Measurements from ENCODE around the gene KCNMA1. TPM values are rescaled to one million over a fixed set of nuclear protein-coding genes. Genes with fewer than 3 reads are reported as not detected.

KCNMA1 gene
- polyA plus RNA-seq, 1 of the 3 experiments (the other 2 are of a cell fraction), result 107 TPM

DNA sequence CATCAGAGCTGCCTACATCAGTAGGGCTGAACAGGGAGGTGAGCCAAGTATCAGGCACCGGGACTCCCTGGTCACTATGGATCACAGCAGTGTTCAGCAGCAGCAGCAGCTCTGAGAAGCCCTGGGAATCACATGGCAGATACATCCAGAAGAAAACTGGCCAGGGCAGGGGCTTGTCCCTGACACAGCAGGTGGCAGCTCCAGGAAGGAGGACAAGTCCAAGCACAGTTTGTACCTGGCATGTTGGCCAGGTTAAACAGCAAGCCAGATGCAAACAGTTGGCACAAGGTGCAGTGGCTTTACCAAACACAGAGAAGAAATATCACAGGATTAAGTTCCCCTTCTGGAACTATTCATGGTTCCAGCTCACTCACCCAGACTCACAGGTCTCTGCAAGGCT, 139.4 kb downstream of the KCNMA1 start:
- no peaks in the 10 kb centered on the region; the same call in 1 of the 2 replicates for H3K9me3 ChIP-seq
- H3K4me3 ChIP-seq (ENCODE audit: low read depth in 2 of 2, low read length in 1 of 2), result no peak overlapping the region
- peaks cover 15 to 39% of the 10 kb centered on the region in 2 experiments; a peak in 3 of 4 replicates for H3K4me1 ChIP-seq (ENCODE audit: control insufficient read depth in 1 of 2, insufficient read depth in 2 of 2, low read depth in 1 of 2, low read length in 1 of 2)
- H3K4me2 ChIP-seq, result no peak overlapping the region
- peak overlapping the region in 1 of 2 experiments; percentile 48; a peak in 2 of 4 replicates for H3K27ac ChIP-seq (ENCODE audit: low read depth in 2 of 2, low read length in 1 of 2)
- no peaks in the 10 kb centered on the region for H3K9me2 ChIP-seq
- H3K27me3 ChIP-seq (ENCODE audit: insufficient read depth), result no peaks in the 10 kb centered on the region
- no CpG with 5 or more reads among the region's 1 CpG for WGBS (ENCODE audit: low lambda C conversion rate)
- ChIA-PET CTCF (interaction anchor here (0.9 to 1.5 kb wide), 2 partner anchors 12 to 143 kb away, joined by 3 to 5 read pairs; no protein-coding TSS in a partner anchor), POLR2A (no interaction called here)
- H2AFZ ChIP-seq (ENCODE audit: low read depth), result no peak overlapping the region
- H3K36me3 ChIP-seq (replicated peaks in 1 of 2; ENCODE audit: control insufficient read depth in 1 of 2, insufficient read depth in 2 of 2, low read length in 1 of 2), result peaks cover 3 to 7% of the 10 kb centered on the region in 2 experiments
- DNase-seq, result no peak
- H3K79me2 ChIP-seq (ENCODE audit: insufficient read depth), result peaks cover 23% of the 10 kb centered on the region
- no peak overlapping the region for H3K9ac ChIP-seq
- TF ChIP-seq NFIC (IDR thresholded peaks at IDR 0.05; ENCODE audit: borderline replicate concordance) (no peak), NRF1 (IDR thresholded peaks at IDR 0.05; ENCODE audit: low read depth, low read length) (no peak), ELF1 (IDR thresholded peaks at IDR 0.05) (no peak)
- peaks cover 15% of the 10 kb centered on the region for H3F3A ChIP-seq (replicated peaks; ENCODE audit: insufficient read depth)
- H4K20me1 ChIP-seq (ENCODE audit: insufficient read depth), result no peaks in the 10 kb centered on the region

DNA sequence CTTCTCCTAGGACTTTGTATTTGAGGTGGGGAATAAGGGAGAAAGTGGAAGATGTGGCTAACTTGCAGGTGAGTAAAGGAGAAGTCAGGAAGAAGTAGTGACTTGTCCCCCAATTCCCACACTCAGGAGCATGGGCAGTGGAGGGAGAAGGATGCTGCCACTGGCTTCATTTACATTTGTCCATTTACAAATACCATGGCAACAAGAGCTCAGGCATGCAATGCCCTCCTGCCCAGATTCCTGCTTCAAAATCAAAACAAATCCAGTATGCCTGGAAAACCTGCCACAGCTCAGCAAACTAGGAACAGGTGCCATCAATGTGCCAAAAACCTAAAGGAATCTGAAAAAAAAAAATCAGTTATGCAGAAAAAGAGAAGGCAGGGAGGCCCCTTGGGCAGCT, 139.9 kb downstream of the KCNMA1 start:
- TF ChIP-seq GABPA (IDR thresholded peaks at IDR 0.05; ENCODE audit: low read depth), result no peak
- TF ChIP-seq, protein P1, sequence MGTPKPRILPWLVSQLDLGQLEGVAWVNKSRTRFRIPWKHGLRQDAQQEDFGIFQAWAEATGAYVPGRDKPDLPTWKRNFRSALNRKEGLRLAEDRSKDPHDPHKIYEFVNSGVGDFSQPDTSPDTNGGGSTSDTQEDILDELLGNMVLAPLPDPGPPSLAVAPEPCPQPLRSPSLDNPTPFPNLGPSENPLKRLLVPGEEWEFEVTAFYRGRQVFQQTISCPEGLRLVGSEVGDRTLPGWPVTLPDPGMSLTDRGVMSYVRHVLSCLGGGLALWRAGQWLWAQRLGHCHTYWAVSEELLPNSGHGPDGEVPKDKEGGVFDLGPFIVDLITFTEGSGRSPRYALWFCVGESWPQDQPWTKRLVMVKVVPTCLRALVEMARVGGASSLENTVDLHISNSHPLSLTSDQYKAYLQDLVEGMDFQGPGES (IDR thresholded peaks at IDR 0.05; ENCODE audit: low read depth, low read length), result no peak

DNA sequence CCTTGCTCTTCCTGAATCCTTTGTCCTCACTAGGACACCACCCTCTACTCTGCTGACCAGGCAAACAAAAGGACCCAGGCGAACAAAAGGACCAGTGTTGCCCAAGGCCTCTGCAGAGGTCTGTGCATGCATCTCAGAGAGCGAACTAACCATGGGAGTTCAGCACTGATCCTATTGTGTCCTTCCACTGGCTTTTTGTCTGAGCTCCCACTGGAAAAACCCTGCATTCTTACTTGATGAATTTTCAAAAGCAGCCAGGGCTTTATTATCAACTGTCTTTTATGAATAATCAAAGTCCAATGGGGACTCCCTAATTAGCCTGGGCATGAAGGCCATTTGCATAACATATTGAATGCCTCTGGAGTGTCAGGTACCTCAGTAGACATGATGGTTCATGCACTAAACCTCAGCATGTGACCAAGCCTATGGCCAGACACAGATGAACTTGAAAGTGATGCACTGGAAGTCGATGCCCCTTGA, 140.6 kb downstream of the KCNMA1 start:
- 76% methylated on average over 3 of the region's 3 CpGs for WGBS (ENCODE audit: low lambda C conversion rate)
- Histone ChIP-seq H3K79me2 (ENCODE audit: insufficient read depth) (peaks cover 12% of the 10 kb centered on the region), H2AFZ (ENCODE audit: low read depth) (no peak overlapping the region), H3K9ac (no peak overlapping the region), H3K4me3 (ENCODE audit: low read depth in 2 of 2, low read length in 1 of 2) (no peak overlapping the region), H3F3A (replicated peaks; ENCODE audit: insufficient read depth) (peaks cover 12% of the 10 kb centered on the region), H3K9me3 (no peaks in the 10 kb centered on the region; the same call in 1 of the 2 replicates), H4K20me1 (ENCODE audit: insufficient read depth) (no peaks in the 10 kb centered on the region), H3K9me2 (no peaks in the 10 kb centered on the region), H3K4me1 (ENCODE audit: control insufficient read depth in 1 of 2, insufficient read depth in 2 of 2, low read depth in 1 of 2, low read length in 1 of 2) (peaks cover 15 to 29% of the 10 kb centered on the region in 2 experiments; a peak in 3 of 4 replicates), H3K27ac (ENCODE audit: low read depth in 2 of 2, low read length in 1 of 2) (no peak overlapping the region), H3K4me2 (peak overlapping the region; percentile 4; the same call in 1 of the 2 replicates), H3K36me3 (replicated peaks in 1 of 2; ENCODE audit: control insufficient read depth in 1 of 2, insufficient read depth in 2 of 2, low read length in 1 of 2) (peaks cover 3 to 13% of the 10 kb centered on the region in 2 experiments), H3K27me3 (ENCODE audit: insufficient read depth) (no peaks in the 10 kb centered on the region)
- POLR2A ChIA-PET, result no interaction called here
- no peak for DNase-seq
- CTCF ChIA-PET, result interaction anchor here (1.1 kb wide), 2 partner anchors 105 to 143 kb away, joined by 3 to 6 read pairs; no protein-coding TSS in a partner anchor
- TF ChIP-seq NRF1 (IDR thresholded peaks at IDR 0.05; ENCODE audit: low read depth, low read length) (no peak), TCF12 (IDR thresholded peaks at IDR 0.05) (no peak), TEAD4 (IDR thresholded peaks at IDR 0.05; ENCODE audit: borderline replicate concordance, insufficient read depth) (no peak), ELF1 (IDR thresholded peaks at IDR 0.05) (no peak), TAF1 (IDR thresholded peaks at IDR 0.05; ENCODE audit: borderline replicate concordance, low read depth, low read length) (no peak), SMC3 (IDR thresholded peaks at IDR 0.05; ENCODE audit: low read depth, low read length) (no peak), CHD2 (IDR thresholded peaks at IDR 0.05; ENCODE audit: low read length, partially characterized antibody) (no peak), GABPA (IDR thresholded peaks at IDR 0.05; ENCODE audit: low read depth) (no peak), MXI1 (IDR thresholded peaks at IDR 0.05; ENCODE audit: low read depth, low read length) (no peak), RCOR1 (IDR thresholded peaks at IDR 0.05; ENCODE audit: low read length) (no peak)
- TF ChIP-seq, protein P2, sequence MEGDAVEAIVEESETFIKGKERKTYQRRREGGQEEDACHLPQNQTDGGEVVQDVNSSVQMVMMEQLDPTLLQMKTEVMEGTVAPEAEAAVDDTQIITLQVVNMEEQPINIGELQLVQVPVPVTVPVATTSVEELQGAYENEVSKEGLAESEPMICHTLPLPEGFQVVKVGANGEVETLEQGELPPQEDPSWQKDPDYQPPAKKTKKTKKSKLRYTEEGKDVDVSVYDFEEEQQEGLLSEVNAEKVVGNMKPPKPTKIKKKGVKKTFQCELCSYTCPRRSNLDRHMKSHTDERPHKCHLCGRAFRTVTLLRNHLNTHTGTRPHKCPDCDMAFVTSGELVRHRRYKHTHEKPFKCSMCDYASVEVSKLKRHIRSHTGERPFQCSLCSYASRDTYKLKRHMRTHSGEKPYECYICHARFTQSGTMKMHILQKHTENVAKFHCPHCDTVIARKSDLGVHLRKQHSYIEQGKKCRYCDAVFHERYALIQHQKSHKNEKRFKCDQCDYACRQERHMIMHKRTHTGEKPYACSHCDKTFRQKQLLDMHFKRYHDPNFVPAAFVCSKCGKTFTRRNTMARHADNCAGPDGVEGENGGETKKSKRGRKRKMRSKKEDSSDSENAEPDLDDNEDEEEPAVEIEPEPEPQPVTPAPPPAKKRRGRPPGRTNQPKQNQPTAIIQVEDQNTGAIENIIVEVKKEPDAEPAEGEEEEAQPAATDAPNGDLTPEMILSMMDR (IDR thresholded peaks at IDR 0.05), result no peak
- TF ChIP-seq, protein P3, sequence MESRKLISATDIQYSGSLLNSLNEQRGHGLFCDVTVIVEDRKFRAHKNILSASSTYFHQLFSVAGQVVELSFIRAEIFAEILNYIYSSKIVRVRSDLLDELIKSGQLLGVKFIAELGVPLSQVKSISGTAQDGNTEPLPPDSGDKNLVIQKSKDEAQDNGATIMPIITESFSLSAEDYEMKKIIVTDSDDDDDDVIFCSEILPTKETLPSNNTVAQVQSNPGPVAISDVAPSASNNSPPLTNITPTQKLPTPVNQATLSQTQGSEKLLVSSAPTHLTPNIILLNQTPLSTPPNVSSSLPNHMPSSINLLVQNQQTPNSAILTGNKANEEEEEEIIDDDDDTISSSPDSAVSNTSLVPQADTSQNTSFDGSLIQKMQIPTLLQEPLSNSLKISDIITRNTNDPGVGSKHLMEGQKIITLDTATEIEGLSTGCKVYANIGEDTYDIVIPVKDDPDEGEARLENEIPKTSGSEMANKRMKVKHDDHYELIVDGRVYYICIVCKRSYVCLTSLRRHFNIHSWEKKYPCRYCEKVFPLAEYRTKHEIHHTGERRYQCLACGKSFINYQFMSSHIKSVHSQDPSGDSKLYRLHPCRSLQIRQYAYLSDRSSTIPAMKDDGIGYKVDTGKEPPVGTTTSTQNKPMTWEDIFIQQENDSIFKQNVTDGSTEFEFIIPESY (IDR thresholded peaks at IDR 0.05; ENCODE audit: borderline replicate concordance, low read depth), result no peak
- TF ChIP-seq, protein P4, sequence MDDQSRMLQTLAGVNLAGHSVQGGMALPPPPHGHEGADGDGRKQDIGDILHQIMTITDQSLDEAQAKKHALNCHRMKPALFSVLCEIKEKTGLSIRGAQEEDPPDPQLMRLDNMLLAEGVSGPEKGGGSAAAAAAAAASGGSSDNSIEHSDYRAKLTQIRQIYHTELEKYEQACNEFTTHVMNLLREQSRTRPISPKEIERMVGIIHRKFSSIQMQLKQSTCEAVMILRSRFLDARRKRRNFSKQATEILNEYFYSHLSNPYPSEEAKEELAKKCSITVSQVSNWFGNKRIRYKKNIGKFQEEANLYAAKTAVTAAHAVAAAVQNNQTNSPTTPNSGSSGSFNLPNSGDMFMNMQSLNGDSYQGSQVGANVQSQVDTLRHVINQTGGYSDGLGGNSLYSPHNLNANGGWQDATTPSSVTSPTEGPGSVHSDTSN (IDR thresholded peaks at IDR 0.05), result no peak

More for the DNA sequence above, 139.9 kb downstream of the KCNMA1 start:
- no peak for DNase-seq
- H3K9me2 ChIP-seq, result no peaks in the 10 kb centered on the region
- H3K27ac ChIP-seq (ENCODE audit: low read depth in 2 of 2, low read length in 1 of 2), result peak overlapping the region in 1 of 2 experiments; percentile 48; a peak in 1 of 4 replicates
- H3K9me3 ChIP-seq, result no peaks in the 10 kb centered on the region; the same call in 1 of the 2 replicates
- peaks cover 19% of the 10 kb centered on the region for H3K79me2 ChIP-seq (ENCODE audit: insufficient read depth)
- H3K9ac ChIP-seq, result no peak overlapping the region
- H2AFZ ChIP-seq (ENCODE audit: low read depth), result no peak overlapping the region
- peaks cover 12% of the 10 kb centered on the region for H3F3A ChIP-seq (replicated peaks; ENCODE audit: insufficient read depth)
- H3K27me3 ChIP-seq (ENCODE audit: insufficient read depth), result no peaks in the 10 kb centered on the region
- H3K4me2 ChIP-seq, result no peak overlapping the region
- no peaks in the 10 kb centered on the region for H4K20me1 ChIP-seq (ENCODE audit: insufficient read depth)
- ChIA-PET POLR2A (no interaction called here), CTCF (interaction anchor here (0.9 to 1.5 kb wide), 3 partner anchors 12 to 144 kb away, joined by 3 to 5 read pairs (median 3); no protein-coding TSS in a partner anchor)
- no peak overlapping the region for H3K4me3 ChIP-seq (ENCODE audit: low read depth in 2 of 2, low read length in 1 of 2)
- H3K4me1 ChIP-seq (ENCODE audit: control insufficient read depth in 1 of 2, insufficient read depth in 2 of 2, low read depth in 1 of 2, low read length in 1 of 2), result peaks cover 15 to 36% of the 10 kb centered on the region in 2 experiments; a peak in 3 of 4 replicates
- H3K36me3 ChIP-seq (replicated peaks in 1 of 2; ENCODE audit: control insufficient read depth in 1 of 2, insufficient read depth in 2 of 2, low read length in 1 of 2), result peaks cover 3 to 8% of the 10 kb centered on the region in 2 experiments

Data from SK-N-SH (cell line).